ENCODE results near the gene SCYL3. TPM values are rescaled to one million over a fixed set of nuclear protein-coding genes. Genes with fewer than 3 reads are reported as not detected.

Gene SCYL3
- total RNA-seq, 1 experiment from 2014 or later, result 7.4 TPM

- no TSS peak for BruUV-seq (replicated peaks)
- CTCF ChIA-PET, result interaction anchor here (0.6 to 2.8 kb wide), 6 partner anchors 23 to 1043 kb away, joined by 3 to 9 read pairs (median 3); no protein-coding TSS in a partner anchor
- Mint-ChIP-seq H3K4me3 (ENCODE audit: unreplicated experiment) (no peak overlapping the region), H3K4me1 (ENCODE audit: insufficient read depth, unreplicated experiment) (peaks cover 29% of the 10 kb centered on the region), H3K27ac (ENCODE audit: low read depth, unreplicated experiment) (no peak overlapping the region), H3K27me3 (ENCODE audit: insufficient read depth, unreplicated experiment) (no peaks in the 10 kb centered on the region), H3K36me3 (ENCODE audit: insufficient read depth, unreplicated experiment) (peaks cover 50% of the 10 kb centered on the region), H3K9me3 (ENCODE audit: unreplicated experiment) (no peaks in the 10 kb centered on the region)
- no peak for TF ChIP-seq CTCF (IDR thresholded peaks at IDR 0.05; ENCODE audit: unreplicated experiment)
- intact Hi-C loops (cut with micrococcal nuclease), result no loop called here
- POLR2A ChIA-PET, result interaction anchor here (0.7 to 1.0 kb wide), 2 partner anchors 9 to 92 kb away, joined by 3 read pairs; no protein-coding TSS in a partner anchor
- DNase-seq (ENCODE audit: unreplicated experiment), result no peak
Observed at GRCh38 chr1:169886422-169886821, 7.3 kb downstream of the SCYL3 start.

- DNase-seq (ENCODE audit: unreplicated experiment), result no peak
- Mint-ChIP-seq H3K36me3 (ENCODE audit: insufficient read depth, unreplicated experiment) (peaks cover 50% of the 10 kb centered on the region), H3K27me3 (ENCODE audit: insufficient read depth, unreplicated experiment) (no peaks in the 10 kb centered on the region), H3K9me3 (ENCODE audit: unreplicated experiment) (no peaks in the 10 kb centered on the region), H3K4me3 (ENCODE audit: unreplicated experiment) (no peak overlapping the region), H3K27ac (ENCODE audit: low read depth, unreplicated experiment) (peak overlapping the region; percentile 71), H3K4me1 (ENCODE audit: insufficient read depth, unreplicated experiment) (peaks cover 20% of the 10 kb centered on the region)
- CTCF ChIA-PET, result interaction anchor here (0.5 to 2.8 kb wide), 3 partner anchors 22 to 1611 kb away, joined by 4 to 9 read pairs (median 4); no protein-coding TSS in a partner anchor
- POLR2A ChIA-PET, result interaction anchor here (3.2 kb wide), 1 partner anchor 8 kb away, joined by 18 read pairs; the partner anchor contains the start of gene SCYL3
- intact Hi-C loops (cut with micrococcal nuclease), result no loop called here
- no TSS peak for BruUV-seq (replicated peaks)
- no peak for TF ChIP-seq CTCF (IDR thresholded peaks at IDR 0.05; ENCODE audit: unreplicated experiment)
Observed at GRCh38 chr1:169885207-169885606, 8.5 kb downstream of the SCYL3 start.

- Mint-ChIP-seq H3K4me1 (ENCODE audit: insufficient read depth, unreplicated experiment) (peaks cover 18% of the 10 kb centered on the region), H3K27ac (ENCODE audit: low read depth, unreplicated experiment) (no peak overlapping the region), H3K27me3 (ENCODE audit: insufficient read depth, unreplicated experiment) (no peaks in the 10 kb centered on the region), H3K36me3 (ENCODE audit: insufficient read depth, unreplicated experiment) (peaks cover 50% of the 10 kb centered on the region), H3K4me3 (ENCODE audit: unreplicated experiment) (no peak overlapping the region), H3K9me3 (ENCODE audit: unreplicated experiment) (no peaks in the 10 kb centered on the region)
- intact Hi-C loops (cut with micrococcal nuclease), result no loop called here
- no TSS peak for BruUV-seq (replicated peaks)
- ChIA-PET CTCF (interaction anchor here (0.8 to 2.8 kb wide), 3 partner anchors 10 to 26 kb away, joined by 4 to 9 read pairs (median 5); no protein-coding TSS in a partner anchor), POLR2A (interaction anchor here (3.2 kb wide), 1 partner anchor 9 kb away, joined by 18 read pairs; the partner anchor contains the start of gene SCYL3)
- TF ChIP-seq CTCF (IDR thresholded peaks at IDR 0.05; ENCODE audit: unreplicated experiment), result no peak
- no peak for DNase-seq (ENCODE audit: unreplicated experiment)
Observed at GRCh38 chr1:169884634-169885033, 9.1 kb downstream of the SCYL3 start.

GRCh38 chr1:169882039-169882511 is 11.6 kb downstream of the SCYL3 start:
- Mint-ChIP-seq H3K36me3 (ENCODE audit: insufficient read depth, unreplicated experiment) (peaks cover 54% of the 10 kb centered on the region), H3K27ac (ENCODE audit: low read depth, unreplicated experiment) (no peak overlapping the region), H3K9me3 (ENCODE audit: unreplicated experiment) (no peaks in the 10 kb centered on the region), H3K4me1 (ENCODE audit: insufficient read depth, unreplicated experiment) (peaks cover 6% of the 10 kb centered on the region), H3K4me3 (ENCODE audit: unreplicated experiment) (no peak overlapping the region), H3K27me3 (ENCODE audit: insufficient read depth, unreplicated experiment) (no peaks in the 10 kb centered on the region)
- BruUV-seq (replicated peaks), result no TSS peak
- TF ChIP-seq CTCF (IDR thresholded peaks at IDR 0.05; ENCODE audit: unreplicated experiment), result no peak
- DNase-seq (ENCODE audit: unreplicated experiment), result no peak
- intact Hi-C loops (cut with micrococcal nuclease), result no loop called here
- ChIA-PET POLR2A (no interaction called here), CTCF (interaction anchor here (0.5 to 1.0 kb wide), 4 partner anchors 38 to 1618 kb away, joined by 3 to 5 read pairs (median 4); no protein-coding TSS in a partner anchor)
